Subcutaneous adipose tissue (tissue), 4 donors: ENCODE measurements around the gene MED13L. TPM values are rescaled to one million over a fixed set of nuclear protein-coding genes. Genes with fewer than 3 reads are reported as not detected.

Experiments used
- CTCF ChIP-seq: fragments of 450-650 bp; IDR thresholded peaks from one replicate; pipeline ENCODE4 v1.5.1; 2016; ENCODE audit warnings: low read depth, mild to moderate bottlenecking, control low read depth, antibody characterized with exemption, moderate library complexity
- total RNA-seq, 4 donors: library from RNA; depleted of rRNA; stranded (reverse); fragments of >200 nt; gene quantifications; one replicate each; pipeline ENCODE4 v1.1.0, GENCODE V29; 2016

The MED13L gene
- total RNA-seq, 4 donors from 2014 or later = 164 to 285 (median 225) TPM

DNA sequence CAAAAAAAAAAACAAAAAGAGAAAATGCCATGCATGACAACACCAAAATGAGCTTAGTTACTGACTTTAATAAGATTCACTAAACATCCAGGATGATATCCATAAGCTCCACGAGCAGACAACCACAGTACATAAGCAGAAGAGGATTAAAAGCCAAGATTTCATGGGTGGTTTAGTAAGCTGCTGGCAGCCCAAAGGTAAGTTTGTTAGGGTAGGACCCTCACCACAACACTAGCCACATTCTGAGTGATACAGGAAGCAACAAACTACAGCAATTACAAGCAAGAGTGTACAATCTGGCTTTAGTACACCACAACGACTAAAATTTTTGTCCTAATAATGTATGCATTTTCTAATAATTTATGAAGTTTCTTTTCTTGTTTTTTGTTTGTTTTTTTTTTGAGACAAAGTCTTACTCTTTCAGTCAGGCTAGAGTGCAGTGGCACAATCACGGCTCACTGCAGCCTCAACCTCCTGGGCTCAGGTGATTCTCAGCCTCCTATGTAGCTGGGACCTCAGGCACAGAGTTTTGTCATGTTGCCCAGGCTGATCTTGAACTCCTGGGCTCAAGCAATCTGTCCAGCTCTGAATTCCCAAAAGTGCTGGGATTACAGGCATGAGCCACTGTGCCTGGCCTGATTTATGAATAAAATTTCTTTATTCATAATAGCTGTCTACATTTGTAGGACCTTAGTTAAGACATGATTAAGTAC lies 221.4 kb downstream of the MED13L start:
- TF ChIP-seq CTCF = no peak

GRCh38 chr12:116054280-116054679 lies 223.2 kb downstream of the MED13L start:
- no peak for TF ChIP-seq CTCF

DNA sequence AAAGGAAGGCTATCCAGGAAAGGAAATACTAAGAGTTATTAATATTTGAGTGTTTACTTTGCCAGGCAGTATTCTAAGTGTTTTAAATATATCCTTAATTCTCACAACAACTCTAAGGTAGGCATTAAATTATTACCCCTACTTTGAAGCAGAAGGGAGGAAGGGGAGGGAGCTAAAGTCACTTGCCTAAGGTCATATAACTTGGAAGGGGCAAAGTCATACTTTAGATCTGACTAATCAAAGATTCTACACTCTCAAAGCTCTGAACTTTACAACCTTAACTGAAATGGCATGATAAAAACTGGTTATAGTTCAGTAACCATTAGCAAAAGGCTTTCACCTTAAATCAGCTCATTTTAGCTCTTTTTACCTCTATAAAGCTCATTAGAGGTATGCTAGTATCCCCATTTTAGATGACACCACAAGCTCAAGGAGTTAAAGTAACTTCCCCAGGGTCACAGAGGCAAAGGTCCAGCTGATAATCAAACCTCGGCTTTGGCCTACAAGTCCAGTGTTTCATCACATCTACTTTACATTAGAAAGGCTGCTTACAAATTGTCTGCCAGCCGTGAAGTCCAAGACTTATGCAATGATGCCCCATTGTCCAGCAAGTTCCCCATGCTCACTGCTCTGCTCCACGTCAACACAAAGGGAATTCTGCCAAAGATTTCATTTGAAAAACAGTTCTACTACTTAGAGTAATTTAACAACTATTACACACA lies 223.9 kb downstream of the MED13L start:
- no peak for TF ChIP-seq CTCF

- no peak for TF ChIP-seq CTCF
Observed at GRCh38 chr12:116050275-116050674, 227.2 kb downstream of the MED13L start.

- no peak for TF ChIP-seq CTCF
Observed at GRCh38 chr12:116048879-116049278, 228.6 kb downstream of the MED13L start.

DNA sequence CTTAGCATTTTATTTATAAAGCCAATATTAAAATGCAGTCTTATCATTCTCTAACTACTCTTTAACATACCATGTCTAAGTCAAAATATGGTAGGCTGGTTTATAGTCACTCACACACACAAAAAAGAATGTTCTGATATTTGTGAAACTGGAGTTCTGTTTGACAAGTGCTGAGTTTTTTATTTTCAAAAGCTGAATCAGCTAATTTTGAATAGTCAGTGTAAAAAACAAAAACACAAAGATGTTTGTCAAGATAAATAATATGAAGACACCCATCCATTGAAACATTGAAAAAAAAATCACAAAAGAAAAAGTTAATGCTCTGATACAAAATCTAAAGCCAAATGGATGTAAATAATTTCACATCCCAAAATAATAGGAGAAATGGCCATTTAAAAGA lies 231.5 kb downstream of the MED13L start:
- TF ChIP-seq CTCF = no peak

DNA sequence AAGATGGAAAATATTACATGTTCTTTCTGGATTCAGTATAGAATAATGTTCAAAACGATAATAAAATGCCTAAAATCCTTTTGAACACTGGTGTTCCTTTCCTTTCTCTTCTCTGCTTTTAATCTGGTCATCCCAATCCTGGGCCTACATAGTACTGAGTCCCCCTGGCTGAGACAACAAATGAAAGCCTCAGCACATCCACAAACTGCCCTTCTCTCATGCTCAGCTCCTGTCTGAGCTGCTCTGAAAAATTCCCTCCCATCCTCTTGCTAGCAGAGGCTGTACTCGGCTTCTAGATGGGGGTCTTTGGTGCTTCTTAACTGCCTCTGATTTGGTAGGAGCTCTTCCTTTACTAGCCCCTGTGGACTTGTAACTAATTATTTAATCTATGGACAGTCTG lies 232.3 kb downstream of the MED13L start:
- TF ChIP-seq CTCF = no peak
